H1 (cell line): ENCODE measurements around the gene C4orf46. TPM values are rescaled to one million over a fixed set of nuclear protein-coding genes. Genes with fewer than 3 reads are reported as not detected.

ENCODE experiments used
- CEBPB ChIP-seq: IDR thresholded peaks from 2 replicates; pipeline ENCODE4 v1.6.1; 2012; ENCODE audit warnings: low read depth, low read length
- CREB1 ChIP-seq: IDR thresholded peaks from 2 replicates; pipeline ENCODE4 v1.6.1; 2012; ENCODE audit warnings: inconsistent platforms
- polyA plus RNA-seq, 7 experiments: library from polyadenylated mRNA; depleted of rRNA in 3 of 7; stranded (reverse) in 5 of 7; unstranded in 2 of 7; fragments of >200 nt in 5 of 7; fragments of 200-250 nt in 2 of 7; gene quantifications; 1 replicate in 5 of 7; 2 replicates in 1 of 7; 4 replicates in 1 of 7; pipeline versions ENCODE4 v1.2.1 to v1.2.3, GENCODE V29; 2011 to 2013; ENCODE audit warnings: missing spikeins in 2 of 7, mixed read lengths in 2 of 7
- total RNA-seq: library from RNA; stranded (reverse); fragmentation: NEBNext Ultra II Directional; extraction: Animal tissue kit (Norgen Biotek cat#: 25700); gene quantifications from 2 replicates; pipeline ENCODE4 v1.2.1, GENCODE V29; 2021
- TF ChIP-seq, protein P1 (sequence below): fragments of 300-600 bp; sonication (generic); IDR thresholded peaks from 2 replicates; pipeline ENCODE4 v1.7.1; 2012; ENCODE audit warnings: low read length, moderate library complexity, mild to moderate bottlenecking, inconsistent platforms; ENCODE audit not compliant: insufficient replicate concordance
- TF ChIP-seq, protein P2 (sequence below), 3 experiments: IDR thresholded peaks; 1 replicate in 2 of 3; 2 replicates in 1 of 3; pipeline versions ENCODE4 v1.5.1 to v1.6.1; 2011; ENCODE audit warnings: low read length in 3 of 3, mild to moderate bottlenecking in 3 of 3, inconsistent platforms in 2 of 3, low read depth in 1 of 3, moderate library complexity in 1 of 3; ENCODE audit not compliant: insufficient read depth in 1 of 3; ENCODE audit errors: control extremely low read depth in 1 of 3
- TF ChIP-seq, protein P3 (sequence below): IDR thresholded peaks from 2 replicates; pipeline ENCODE4 v1.6.1; 2012; ENCODE audit warnings: low read length, inconsistent platforms

The C4orf46 gene
- total and polyA plus RNA-seq, 2 of the 8 experiments (the other 6 are each of a cell fraction or from before 2014, with no cell fraction given) = 19.8 to 28.6 TPM

DNA sequence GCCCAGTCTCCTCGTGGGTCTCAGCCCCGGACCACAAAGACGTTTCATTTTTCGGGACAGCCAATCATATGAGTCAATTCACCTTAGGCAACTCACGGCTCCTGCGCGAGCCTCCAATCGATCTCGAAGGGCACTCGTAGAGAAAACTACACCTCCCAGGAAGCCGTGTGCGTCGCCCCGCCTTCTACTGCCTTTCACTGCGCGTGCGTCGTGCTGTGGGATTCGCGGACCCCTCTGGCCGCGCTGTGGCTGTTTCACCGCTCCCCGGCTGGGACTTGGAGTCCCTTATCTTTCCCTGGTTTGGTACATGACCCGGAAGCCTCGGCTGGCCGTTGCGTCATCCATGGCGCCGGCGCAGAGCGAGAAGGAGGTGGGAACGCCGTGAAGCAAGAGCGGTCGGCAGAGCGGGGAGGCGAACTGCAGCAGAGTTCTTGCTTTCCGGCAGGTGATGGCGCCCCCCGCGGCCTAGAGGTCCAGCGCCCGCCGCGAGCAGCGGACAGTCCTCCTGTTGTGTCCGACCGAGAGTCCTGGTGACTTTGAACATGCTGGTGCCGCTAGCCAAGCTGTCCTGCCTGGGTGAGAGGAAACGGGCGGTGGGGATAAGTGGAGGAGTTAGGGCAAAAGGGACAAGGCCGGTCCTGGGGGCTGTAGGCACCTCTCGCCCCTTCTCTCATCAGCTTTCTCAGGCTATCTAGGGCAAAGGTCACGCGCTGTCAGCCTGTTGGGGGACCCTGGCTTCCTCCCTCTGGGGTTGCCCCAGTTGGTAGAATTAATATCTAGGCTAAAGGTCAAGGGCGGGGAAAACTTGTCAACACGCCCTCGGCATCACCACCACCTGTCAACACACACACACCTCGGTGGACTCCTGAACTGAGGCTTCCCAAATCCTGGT lies 474 bp upstream of the C4orf46 start, which contains the start of gene ETFDH (continued):
- TF ChIP-seq, protein P1, sequence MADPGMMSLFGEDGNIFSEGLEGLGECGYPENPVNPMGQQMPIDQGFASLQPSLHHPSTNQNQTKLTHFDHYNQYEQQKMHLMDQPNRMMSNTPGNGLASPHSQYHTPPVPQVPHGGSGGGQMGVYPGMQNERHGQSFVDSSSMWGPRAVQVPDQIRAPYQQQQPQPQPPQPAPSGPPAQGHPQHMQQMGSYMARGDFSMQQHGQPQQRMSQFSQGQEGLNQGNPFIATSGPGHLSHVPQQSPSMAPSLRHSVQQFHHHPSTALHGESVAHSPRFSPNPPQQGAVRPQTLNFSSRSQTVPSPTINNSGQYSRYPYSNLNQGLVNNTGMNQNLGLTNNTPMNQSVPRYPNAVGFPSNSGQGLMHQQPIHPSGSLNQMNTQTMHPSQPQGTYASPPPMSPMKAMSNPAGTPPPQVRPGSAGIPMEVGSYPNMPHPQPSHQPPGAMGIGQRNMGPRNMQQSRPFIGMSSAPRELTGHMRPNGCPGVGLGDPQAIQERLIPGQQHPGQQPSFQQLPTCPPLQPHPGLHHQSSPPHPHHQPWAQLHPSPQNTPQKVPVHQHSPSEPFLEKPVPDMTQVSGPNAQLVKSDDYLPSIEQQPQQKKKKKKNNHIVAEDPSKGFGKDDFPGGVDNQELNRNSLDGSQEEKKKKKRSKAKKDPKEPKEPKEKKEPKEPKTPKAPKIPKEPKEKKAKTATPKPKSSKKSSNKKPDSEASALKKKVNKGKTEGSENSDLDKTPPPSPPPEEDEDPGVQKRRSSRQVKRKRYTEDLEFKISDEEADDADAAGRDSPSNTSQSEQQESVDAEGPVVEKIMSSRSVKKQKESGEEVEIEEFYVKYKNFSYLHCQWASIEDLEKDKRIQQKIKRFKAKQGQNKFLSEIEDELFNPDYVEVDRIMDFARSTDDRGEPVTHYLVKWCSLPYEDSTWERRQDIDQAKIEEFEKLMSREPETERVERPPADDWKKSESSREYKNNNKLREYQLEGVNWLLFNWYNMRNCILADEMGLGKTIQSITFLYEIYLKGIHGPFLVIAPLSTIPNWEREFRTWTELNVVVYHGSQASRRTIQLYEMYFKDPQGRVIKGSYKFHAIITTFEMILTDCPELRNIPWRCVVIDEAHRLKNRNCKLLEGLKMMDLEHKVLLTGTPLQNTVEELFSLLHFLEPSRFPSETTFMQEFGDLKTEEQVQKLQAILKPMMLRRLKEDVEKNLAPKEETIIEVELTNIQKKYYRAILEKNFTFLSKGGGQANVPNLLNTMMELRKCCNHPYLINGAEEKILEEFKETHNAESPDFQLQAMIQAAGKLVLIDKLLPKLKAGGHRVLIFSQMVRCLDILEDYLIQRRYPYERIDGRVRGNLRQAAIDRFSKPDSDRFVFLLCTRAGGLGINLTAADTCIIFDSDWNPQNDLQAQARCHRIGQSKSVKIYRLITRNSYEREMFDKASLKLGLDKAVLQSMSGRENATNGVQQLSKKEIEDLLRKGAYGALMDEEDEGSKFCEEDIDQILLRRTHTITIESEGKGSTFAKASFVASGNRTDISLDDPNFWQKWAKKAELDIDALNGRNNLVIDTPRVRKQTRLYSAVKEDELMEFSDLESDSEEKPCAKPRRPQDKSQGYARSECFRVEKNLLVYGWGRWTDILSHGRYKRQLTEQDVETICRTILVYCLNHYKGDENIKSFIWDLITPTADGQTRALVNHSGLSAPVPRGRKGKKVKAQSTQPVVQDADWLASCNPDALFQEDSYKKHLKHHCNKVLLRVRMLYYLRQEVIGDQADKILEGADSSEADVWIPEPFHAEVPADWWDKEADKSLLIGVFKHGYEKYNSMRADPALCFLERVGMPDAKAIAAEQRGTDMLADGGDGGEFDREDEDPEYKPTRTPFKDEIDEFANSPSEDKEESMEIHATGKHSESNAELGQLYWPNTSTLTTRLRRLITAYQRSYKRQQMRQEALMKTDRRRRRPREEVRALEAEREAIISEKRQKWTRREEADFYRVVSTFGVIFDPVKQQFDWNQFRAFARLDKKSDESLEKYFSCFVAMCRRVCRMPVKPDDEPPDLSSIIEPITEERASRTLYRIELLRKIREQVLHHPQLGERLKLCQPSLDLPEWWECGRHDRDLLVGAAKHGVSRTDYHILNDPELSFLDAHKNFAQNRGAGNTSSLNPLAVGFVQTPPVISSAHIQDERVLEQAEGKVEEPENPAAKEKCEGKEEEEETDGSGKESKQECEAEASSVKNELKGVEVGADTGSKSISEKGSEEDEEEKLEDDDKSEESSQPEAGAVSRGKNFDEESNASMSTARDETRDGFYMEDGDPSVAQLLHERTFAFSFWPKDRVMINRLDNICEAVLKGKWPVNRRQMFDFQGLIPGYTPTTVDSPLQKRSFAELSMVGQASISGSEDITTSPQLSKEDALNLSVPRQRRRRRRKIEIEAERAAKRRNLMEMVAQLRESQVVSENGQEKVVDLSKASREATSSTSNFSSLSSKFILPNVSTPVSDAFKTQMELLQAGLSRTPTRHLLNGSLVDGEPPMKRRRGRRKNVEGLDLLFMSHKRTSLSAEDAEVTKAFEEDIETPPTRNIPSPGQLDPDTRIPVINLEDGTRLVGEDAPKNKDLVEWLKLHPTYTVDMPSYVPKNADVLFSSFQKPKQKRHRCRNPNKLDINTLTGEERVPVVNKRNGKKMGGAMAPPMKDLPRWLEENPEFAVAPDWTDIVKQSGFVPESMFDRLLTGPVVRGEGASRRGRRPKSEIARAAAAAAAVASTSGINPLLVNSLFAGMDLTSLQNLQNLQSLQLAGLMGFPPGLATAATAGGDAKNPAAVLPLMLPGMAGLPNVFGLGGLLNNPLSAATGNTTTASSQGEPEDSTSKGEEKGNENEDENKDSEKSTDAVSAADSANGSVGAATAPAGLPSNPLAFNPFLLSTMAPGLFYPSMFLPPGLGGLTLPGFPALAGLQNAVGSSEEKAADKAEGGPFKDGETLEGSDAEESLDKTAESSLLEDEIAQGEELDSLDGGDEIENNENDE = no peak
- TF ChIP-seq, protein P2, sequence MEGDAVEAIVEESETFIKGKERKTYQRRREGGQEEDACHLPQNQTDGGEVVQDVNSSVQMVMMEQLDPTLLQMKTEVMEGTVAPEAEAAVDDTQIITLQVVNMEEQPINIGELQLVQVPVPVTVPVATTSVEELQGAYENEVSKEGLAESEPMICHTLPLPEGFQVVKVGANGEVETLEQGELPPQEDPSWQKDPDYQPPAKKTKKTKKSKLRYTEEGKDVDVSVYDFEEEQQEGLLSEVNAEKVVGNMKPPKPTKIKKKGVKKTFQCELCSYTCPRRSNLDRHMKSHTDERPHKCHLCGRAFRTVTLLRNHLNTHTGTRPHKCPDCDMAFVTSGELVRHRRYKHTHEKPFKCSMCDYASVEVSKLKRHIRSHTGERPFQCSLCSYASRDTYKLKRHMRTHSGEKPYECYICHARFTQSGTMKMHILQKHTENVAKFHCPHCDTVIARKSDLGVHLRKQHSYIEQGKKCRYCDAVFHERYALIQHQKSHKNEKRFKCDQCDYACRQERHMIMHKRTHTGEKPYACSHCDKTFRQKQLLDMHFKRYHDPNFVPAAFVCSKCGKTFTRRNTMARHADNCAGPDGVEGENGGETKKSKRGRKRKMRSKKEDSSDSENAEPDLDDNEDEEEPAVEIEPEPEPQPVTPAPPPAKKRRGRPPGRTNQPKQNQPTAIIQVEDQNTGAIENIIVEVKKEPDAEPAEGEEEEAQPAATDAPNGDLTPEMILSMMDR (IDR thresholded peaks at IDR 0.05; ENCODE audit: control extremely low read depth in 1 of 3, insufficient read depth in 1 of 3, low read depth in 1 of 3, low read length in 3 of 3) = peak; percentile 36 to 69 (median 60)
- TF ChIP-seq, protein P3, sequence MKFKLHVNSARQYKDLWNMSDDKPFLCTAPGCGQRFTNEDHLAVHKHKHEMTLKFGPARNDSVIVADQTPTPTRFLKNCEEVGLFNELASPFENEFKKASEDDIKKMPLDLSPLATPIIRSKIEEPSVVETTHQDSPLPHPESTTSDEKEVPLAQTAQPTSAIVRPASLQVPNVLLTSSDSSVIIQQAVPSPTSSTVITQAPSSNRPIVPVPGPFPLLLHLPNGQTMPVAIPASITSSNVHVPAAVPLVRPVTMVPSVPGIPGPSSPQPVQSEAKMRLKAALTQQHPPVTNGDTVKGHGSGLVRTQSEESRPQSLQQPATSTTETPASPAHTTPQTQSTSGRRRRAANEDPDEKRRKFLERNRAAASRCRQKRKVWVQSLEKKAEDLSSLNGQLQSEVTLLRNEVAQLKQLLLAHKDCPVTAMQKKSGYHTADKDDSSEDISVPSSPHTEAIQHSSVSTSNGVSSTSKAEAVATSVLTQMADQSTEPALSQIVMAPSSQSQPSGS = peak; percentile 54; the same call in 1 of the 2 replicates
- TF ChIP-seq CREB1 = peak; percentile 94
- TF ChIP-seq CEBPB = peak; percentile 98
